ENCODE data around the gene NXPH3.

NXPH3 gene

DNA sequence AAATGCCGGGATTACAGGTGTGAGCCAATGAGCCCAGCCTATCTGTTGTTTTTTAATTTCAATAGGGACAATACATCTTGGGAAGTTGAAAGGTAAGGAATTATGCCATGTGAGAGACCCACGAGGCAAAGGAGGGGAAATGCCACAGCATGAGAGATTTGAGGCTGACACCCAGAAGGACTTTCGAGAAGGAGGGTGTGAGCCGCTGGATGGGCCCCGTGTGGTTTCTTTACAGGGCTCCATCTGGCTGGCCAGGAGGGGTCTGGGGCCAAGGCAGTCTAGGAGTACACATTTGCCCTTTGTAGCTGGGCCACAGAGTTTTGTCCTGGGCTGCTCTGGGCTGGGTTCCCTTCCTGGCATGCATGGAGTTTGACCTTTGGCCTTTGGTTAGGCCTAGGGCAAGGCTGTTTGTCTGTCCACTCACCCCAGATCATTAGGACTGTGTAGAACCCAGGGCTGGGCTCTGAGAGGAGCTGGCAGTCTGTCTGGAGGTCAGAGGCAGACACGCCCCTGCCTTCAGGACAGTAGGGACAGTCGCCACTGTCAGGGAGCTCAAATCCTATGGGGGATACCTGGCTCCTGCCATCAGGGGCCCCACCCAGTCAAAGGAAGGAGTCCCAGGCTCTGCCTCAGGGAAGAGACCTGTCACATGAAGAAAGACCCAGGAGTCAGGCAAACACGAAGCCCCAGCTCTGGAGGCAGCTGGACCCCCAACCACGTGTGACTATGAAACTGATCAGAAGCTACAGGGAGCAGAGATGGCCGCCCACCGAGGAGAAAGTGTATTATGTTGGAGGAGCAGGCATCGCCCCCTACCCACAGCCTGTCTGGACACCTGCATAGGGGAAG, 24.2 kb upstream of the NXPH3 start:
- H2BK5ac ChIP-seq (ENCODE audit: low read length): peak overlapping the region; percentile 54
- peak overlapping the region; percentile 72 for H3K14ac ChIP-seq (ENCODE audit: low read length)
- peak overlapping the region; percentile 46 for H3K9ac ChIP-seq (ENCODE audit: low read depth, low read length, poor library complexity)
- no CpG with 5 or more reads among the region's 12 CpGs for WGBS, 2 donors (ENCODE audit: extremely low coverage in 2 of 2, insufficient read length in 2 of 2, insufficient replicate concordance in 1 of 2)
- no peaks in the 10 kb centered on the region for H3K9me3 ChIP-seq (replicated peaks in 1 of 2; ENCODE audit: control insufficient read depth in 2 of 2, insufficient read depth in 1 of 2, low read depth in 1 of 2, low read length in 2 of 2)
- no peak for DNase-seq (ENCODE audit: low spot score)
- peak overlapping the region; percentile 70 for H3K23ac ChIP-seq (ENCODE audit: low read depth, low read length, poor library complexity)
- no peak overlapping the region for H3K4me2 ChIP-seq (ENCODE audit: insufficient read depth, low read length, poor library complexity, severe bottlenecking)
- H4K91ac ChIP-seq (ENCODE audit: low read depth, low read length, poor library complexity): no peak overlapping the region
- peaks cover 0 to 79% (median 0%) of the 10 kb centered on the region in 3 experiments for H3K27me3 ChIP-seq (ENCODE audit: control insufficient read depth in 3 of 3, insufficient read depth in 3 of 3, low read depth in 1 of 3, low read length in 3 of 3)
- no peak overlapping the region for H2AFZ ChIP-seq (ENCODE audit: low read length)
- H3K4me3 ChIP-seq (ENCODE audit: low read length in 2 of 2): no peak overlapping the region
- no peak overlapping the region for H2BK120ac ChIP-seq (ENCODE audit: low read depth, low read length)
- H3K79me1 ChIP-seq (ENCODE audit: low read depth, low read length): no peaks in the 10 kb centered on the region
- no peak overlapping the region for H2BK12ac ChIP-seq (ENCODE audit: low read length)
- peak overlapping the region; percentile 86 for H2BK15ac ChIP-seq (ENCODE audit: low read length)
- H3K18ac ChIP-seq (ENCODE audit: low read length): peak overlapping the region; percentile 12
- no peak overlapping the region for H3K4ac ChIP-seq (ENCODE audit: low read length)
- H2AK5ac ChIP-seq (ENCODE audit: low read depth, low read length): peak overlapping the region; percentile 42
- no peaks in the 10 kb centered on the region for H3K36me3 ChIP-seq (replicated peaks in 1 of 2; ENCODE audit: control insufficient read depth in 2 of 2, insufficient read depth in 2 of 2, low read length in 2 of 2)
- H3K27ac ChIP-seq (replicated peaks; ENCODE audit: low read length): no peak overlapping the region
- H3K4me1 ChIP-seq (ENCODE audit: control insufficient read depth in 2 of 2, insufficient read depth in 1 of 2, low read depth in 1 of 2, low read length in 2 of 2): peaks cover 3 to 21% of the 10 kb centered on the region in 2 donors
- H4K8ac ChIP-seq (ENCODE audit: low read depth, low read length): no peak overlapping the region

DNA sequence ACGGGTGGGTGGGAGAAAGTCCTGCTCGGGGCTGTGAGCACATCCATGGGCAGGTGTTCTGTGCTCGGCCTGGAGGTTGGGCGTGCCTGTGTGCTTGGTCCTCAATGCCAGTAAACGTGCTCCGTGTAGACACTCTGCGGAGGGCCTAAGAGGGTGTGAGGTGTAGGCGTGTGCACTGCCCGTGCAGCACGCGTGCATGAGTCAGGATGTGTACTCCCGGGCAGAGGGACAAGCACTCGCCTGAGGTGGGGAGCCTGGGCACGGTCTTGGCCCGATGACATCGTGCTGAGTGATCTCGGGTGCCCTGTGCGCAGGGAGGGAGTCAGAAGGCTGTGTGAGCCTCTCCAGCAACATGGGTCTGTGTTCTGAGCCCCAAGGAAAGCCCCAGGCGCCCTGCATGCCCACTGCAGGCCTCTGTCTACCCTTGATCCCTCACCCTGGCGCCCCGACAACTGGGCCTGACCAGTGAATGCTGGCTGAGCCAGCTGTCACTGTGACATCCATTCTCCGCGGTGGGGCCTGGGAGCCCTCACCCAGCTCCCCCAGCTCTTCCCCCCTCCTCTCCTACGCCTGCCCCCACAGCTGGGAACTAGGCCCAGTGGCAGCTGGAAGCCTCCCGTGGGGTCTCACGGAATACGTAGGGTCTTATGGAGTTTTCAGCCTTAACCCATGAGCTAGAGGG, 23.5 kb upstream of the NXPH3 start:
- peak overlapping the region; percentile 54 for H2BK5ac ChIP-seq (ENCODE audit: low read length)
- H3K36me3 ChIP-seq (replicated peaks in 1 of 2; ENCODE audit: control insufficient read depth in 2 of 2, insufficient read depth in 2 of 2, low read length in 2 of 2): no peaks in the 10 kb centered on the region
- H3K18ac ChIP-seq (ENCODE audit: low read length): peak overlapping the region; percentile 73
- no peak overlapping the region for H3K27ac ChIP-seq (replicated peaks; ENCODE audit: low read length)
- peak overlapping the region; percentile 47 for H3K9ac ChIP-seq (ENCODE audit: low read depth, low read length, poor library complexity)
- H2BK15ac ChIP-seq (ENCODE audit: low read length): peak overlapping the region; percentile 86
- H2BK12ac ChIP-seq (ENCODE audit: low read length): peak overlapping the region; percentile 75
- H4K8ac ChIP-seq (ENCODE audit: low read depth, low read length): no peak overlapping the region
- H2BK120ac ChIP-seq (ENCODE audit: low read depth, low read length): no peak overlapping the region
- peak overlapping the region; percentile 42 for H2AK5ac ChIP-seq (ENCODE audit: low read depth, low read length)
- H4K91ac ChIP-seq (ENCODE audit: low read depth, low read length, poor library complexity): no peak overlapping the region
- no peaks in the 10 kb centered on the region for H3K9me3 ChIP-seq (replicated peaks in 1 of 2; ENCODE audit: control insufficient read depth in 2 of 2, insufficient read depth in 1 of 2, low read depth in 1 of 2, low read length in 2 of 2)
- no peak overlapping the region for H3K4ac ChIP-seq (ENCODE audit: low read length)
- peaks cover 3 to 15% of the 10 kb centered on the region in 2 donors for H3K4me1 ChIP-seq (ENCODE audit: control insufficient read depth in 2 of 2, insufficient read depth in 1 of 2, low read depth in 1 of 2, low read length in 2 of 2)
- H3K79me1 ChIP-seq (ENCODE audit: low read depth, low read length): no peaks in the 10 kb centered on the region
- peak overlapping the region; percentile 72 for H3K14ac ChIP-seq (ENCODE audit: low read length)
- H3K4me2 ChIP-seq (ENCODE audit: insufficient read depth, low read length, poor library complexity, severe bottlenecking): no peak overlapping the region
- DNase-seq (ENCODE audit: low spot score): no peak
- no peak overlapping the region for H3K4me3 ChIP-seq (ENCODE audit: low read length in 2 of 2)
- peaks cover 0 to 72% (median 0%) of the 10 kb centered on the region in 3 experiments for H3K27me3 ChIP-seq (ENCODE audit: control insufficient read depth in 3 of 3, insufficient read depth in 3 of 3, low read depth in 1 of 3, low read length in 3 of 3)
- no CpG with 5 or more reads among the region's 27 CpGs for WGBS, 2 donors (ENCODE audit: extremely low coverage in 2 of 2, insufficient read length in 2 of 2, insufficient replicate concordance in 1 of 2)
- H2AFZ ChIP-seq (ENCODE audit: low read length): no peak overlapping the region
- peak overlapping the region; percentile 70 for H3K23ac ChIP-seq (ENCODE audit: low read depth, low read length, poor library complexity)

DNA sequence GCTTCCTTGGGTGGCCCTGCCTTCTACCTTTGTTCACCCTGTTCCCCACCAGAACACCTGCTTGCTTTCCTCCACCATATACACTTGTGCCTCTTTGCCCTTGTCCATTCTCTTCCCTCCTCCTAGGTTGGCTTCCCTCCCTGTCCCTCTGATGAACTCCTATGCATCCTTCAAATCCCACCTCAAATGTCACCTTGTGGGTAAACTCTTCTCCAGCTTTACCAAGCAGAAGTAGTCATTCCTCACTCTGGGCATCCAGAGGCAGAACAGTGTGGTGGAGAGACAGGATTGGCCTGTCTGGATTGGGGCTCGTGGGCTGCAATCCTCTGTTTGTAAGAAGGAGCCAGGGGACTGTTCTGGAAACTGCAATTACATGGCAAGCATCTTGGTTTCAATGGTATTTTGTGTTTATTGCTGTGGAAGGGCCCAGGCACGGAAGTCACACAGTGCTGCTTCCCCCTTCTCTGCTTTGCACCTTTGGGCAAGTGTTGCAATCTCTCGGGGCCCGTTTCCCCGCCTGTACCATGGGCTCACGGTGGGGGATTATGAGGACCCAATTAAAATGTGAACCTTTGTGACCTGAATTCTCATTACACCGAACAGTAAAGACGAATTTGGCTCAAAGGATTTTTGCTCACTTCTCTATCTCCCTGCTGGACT, 21.9 kb upstream of the NXPH3 start:
- Histone ChIP-seq H3K18ac (ENCODE audit: low read length) (no peak overlapping the region), H3K9ac (ENCODE audit: low read depth, low read length, poor library complexity) (no peak overlapping the region), H4K8ac (ENCODE audit: low read depth, low read length) (no peak overlapping the region), H4K91ac (ENCODE audit: low read depth, low read length, poor library complexity) (no peak overlapping the region), H3K27me3 (ENCODE audit: control insufficient read depth in 3 of 3, insufficient read depth in 3 of 3, low read depth in 1 of 3, low read length in 3 of 3) (peaks cover 0 to 58% (median 0%) of the 10 kb centered on the region in 3 experiments), H3K23ac (ENCODE audit: low read depth, low read length, poor library complexity) (no peak overlapping the region), H3K27ac (replicated peaks; ENCODE audit: low read length) (no peak overlapping the region), H2AFZ (ENCODE audit: low read length) (no peak overlapping the region), H3K9me3 (replicated peaks in 1 of 2; ENCODE audit: control insufficient read depth in 2 of 2, insufficient read depth in 1 of 2, low read depth in 1 of 2, low read length in 2 of 2) (no peaks in the 10 kb centered on the region), H2BK12ac (ENCODE audit: low read length) (no peak overlapping the region), H2BK15ac (ENCODE audit: low read length) (no peak overlapping the region), H3K79me1 (ENCODE audit: low read depth, low read length) (no peaks in the 10 kb centered on the region), H3K36me3 (replicated peaks in 1 of 2; ENCODE audit: control insufficient read depth in 2 of 2, insufficient read depth in 2 of 2, low read length in 2 of 2) (no peaks in the 10 kb centered on the region), H3K14ac (ENCODE audit: low read length) (no peak overlapping the region), H3K4ac (ENCODE audit: low read length) (no peak overlapping the region), H2AK5ac (ENCODE audit: low read depth, low read length) (peak overlapping the region; percentile 49), H3K4me3 (ENCODE audit: low read length in 2 of 2) (no peak overlapping the region), H3K4me2 (ENCODE audit: insufficient read depth, low read length, poor library complexity, severe bottlenecking) (no peak overlapping the region), H2BK120ac (ENCODE audit: low read depth, low read length) (no peak overlapping the region), H3K4me1 (ENCODE audit: control insufficient read depth in 2 of 2, insufficient read depth in 1 of 2, low read depth in 1 of 2, low read length in 2 of 2) (peaks cover 3 to 4% of the 10 kb centered on the region in 2 donors), H2BK5ac (ENCODE audit: low read length) (no peak overlapping the region)
- no CpG with 5 or more reads among the region's 8 CpGs for WGBS, 2 donors (ENCODE audit: extremely low coverage in 2 of 2, insufficient read length in 2 of 2, insufficient replicate concordance in 1 of 2)
- no peak for DNase-seq (ENCODE audit: low spot score)

Measured in neuronal stem cell (in vitro differentiated cells).